Measurements from ENCODE around the gene HDHD5.

Gene HDHD5

GRCh38 chr22:17158568-17159503 lies at the start of gene HDHD5:
TSS of gene HDHD5 (minus strand) at chr22:17159277. CDS start at chr22:17159251, 26 bp downstream.
- peak; percentile 90 to 92 for DNase-seq (ENCODE audit: low read depth in 1 of 2, low spot score in 1 of 2)
- in situ Hi-C loops (cut with HindIII; ENCODE audit: low pct_unique_long_range_greater_than_20kb, low sequenced_read_pairs), result no loop called here
- no peak for TF ChIP-seq JUND (IDR thresholded peaks at IDR 0.05; ENCODE audit: low read depth)

- DNase-seq (ENCODE audit: low read depth in 1 of 2, low spot score in 1 of 2), result peak in 1 of 2 experiments; percentile 31
- in situ Hi-C loops (cut with HindIII; ENCODE audit: low pct_unique_long_range_greater_than_20kb, low sequenced_read_pairs), result no loop called here
- TF ChIP-seq JUND (IDR thresholded peaks at IDR 0.05; ENCODE audit: low read depth), result no peak
Measured at GRCh38 chr22:17205432-17205831, 46.4 kb upstream of the HDHD5 start.

GRCh38 chr22:17201285-17201945 lies 42.3 kb upstream of the HDHD5 start:
- DNase-seq (ENCODE audit: low read depth in 1 of 2, low spot score in 1 of 2), result peak in 1 of 2 experiments; percentile 56
- in situ Hi-C loops (cut with HindIII; ENCODE audit: low pct_unique_long_range_greater_than_20kb, low sequenced_read_pairs), result no loop called here
- no peak for TF ChIP-seq JUND (IDR thresholded peaks at IDR 0.05; ENCODE audit: low read depth)

GRCh38 chr22:17199003-17199731 lies 40.1 kb upstream of the HDHD5 start:
- DNase-seq (ENCODE audit: low read depth in 1 of 2, low spot score in 1 of 2), result no peak
- no peak for TF ChIP-seq JUND (IDR thresholded peaks at IDR 0.05; ENCODE audit: low read depth)
- in situ Hi-C loops (cut with HindIII; ENCODE audit: low pct_unique_long_range_greater_than_20kb, low sequenced_read_pairs), result no loop called here

GRCh38 chr22:17198170-17199002 lies 39.3 kb upstream of the HDHD5 start:
- no peak for TF ChIP-seq JUND (IDR thresholded peaks at IDR 0.05; ENCODE audit: low read depth)
- in situ Hi-C loops (cut with HindIII; ENCODE audit: low pct_unique_long_range_greater_than_20kb, low sequenced_read_pairs), result no loop called here
- no peak for DNase-seq (ENCODE audit: low read depth in 1 of 2, low spot score in 1 of 2)

GRCh38 chr22:17194213-17194612 lies 35.1 kb upstream of the HDHD5 start:
- no peak for TF ChIP-seq JUND (IDR thresholded peaks at IDR 0.05; ENCODE audit: low read depth)
- DNase-seq (ENCODE audit: low read depth in 1 of 2, low spot score in 1 of 2), result no peak
- in situ Hi-C loops (cut with HindIII; ENCODE audit: low pct_unique_long_range_greater_than_20kb, low sequenced_read_pairs), result no loop called here

GRCh38 chr22:17192186-17192585 lies 33.1 kb upstream of the HDHD5 start:
- in situ Hi-C loops (cut with HindIII; ENCODE audit: low pct_unique_long_range_greater_than_20kb, low sequenced_read_pairs), result no loop called here
- no peak for TF ChIP-seq JUND (IDR thresholded peaks at IDR 0.05; ENCODE audit: low read depth)
- DNase-seq (ENCODE audit: low read depth in 1 of 2, low spot score in 1 of 2), result no peak

- DNase-seq (ENCODE audit: low read depth in 1 of 2, low spot score in 1 of 2), result no peak
- in situ Hi-C loops (cut with HindIII; ENCODE audit: low pct_unique_long_range_greater_than_20kb, low sequenced_read_pairs), result no loop called here
- TF ChIP-seq JUND (IDR thresholded peaks at IDR 0.05; ENCODE audit: low read depth), result no peak
Measured at GRCh38 chr22:17191163-17191784, 32.2 kb upstream of the HDHD5 start.

- DNase-seq (ENCODE audit: low read depth in 1 of 2, low spot score in 1 of 2), result no peak
- in situ Hi-C loops (cut with HindIII; ENCODE audit: low pct_unique_long_range_greater_than_20kb, low sequenced_read_pairs), result no loop called here
- TF ChIP-seq JUND (IDR thresholded peaks at IDR 0.05; ENCODE audit: low read depth), result no peak
Measured at GRCh38 chr22:17190702-17191101, 31.6 kb upstream of the HDHD5 start.

GRCh38 chr22:17176715-17177114 lies 17.6 kb upstream of the HDHD5 start:
- DNase-seq (ENCODE audit: low read depth in 1 of 2, low spot score in 1 of 2), result no peak
- TF ChIP-seq JUND (IDR thresholded peaks at IDR 0.05; ENCODE audit: low read depth), result no peak
- in situ Hi-C loops (cut with HindIII; ENCODE audit: low pct_unique_long_range_greater_than_20kb, low sequenced_read_pairs), result no loop called here

- DNase-seq (ENCODE audit: low read depth in 1 of 2, low spot score in 1 of 2), result peak in 1 of 2 experiments; percentile 37
- no peak for TF ChIP-seq JUND (IDR thresholded peaks at IDR 0.05; ENCODE audit: low read depth)
- in situ Hi-C loops (cut with HindIII; ENCODE audit: low pct_unique_long_range_greater_than_20kb, low sequenced_read_pairs), result no loop called here
Measured at GRCh38 chr22:17172029-17172833, 13.2 kb upstream of the HDHD5 start.

Measured in T47D (cell line).